ACC112 (cell line): Measurements from ENCODE around the gene ALKBH5.

Experiments
- H2AFZ ChIP-seq: fragments of 200-600 bp; sonication (generic); one replicate; pipeline ENCODE4 v1.6.0; 2017; ENCODE audit warnings: antibody characterized with exemption, low read length; ENCODE audit not compliant: unreplicated experiment
- H3K27ac ChIP-seq: fragments of 200-600 bp; sonication (generic); 2 replicates; pipeline ENCODE4 v1.5.1; 2014; ENCODE audit warnings: low read depth, mild to moderate bottlenecking, antibody characterized with exemption, low read length, moderate library complexity
- H3K27me3 ChIP-seq: fragments of 200-600 bp; sonication (generic); 2 replicates; pipeline ENCODE4 v1.6.1; 2014; ENCODE audit warnings: mild to moderate bottlenecking, antibody characterized with exemption, low read length, moderate library complexity, mixed read lengths; ENCODE audit not compliant: insufficient read depth
- H3K36me3 ChIP-seq: fragments of 200-600 bp; sonication (generic); 2 replicates; pipeline ENCODE4 v1.6.1; 2016; ENCODE audit warnings: mild to moderate bottlenecking, antibody characterized with exemption, low read length, moderate library complexity, mixed read lengths; ENCODE audit not compliant: insufficient read depth
- H3K4me1 ChIP-seq: fragments of 200-600 bp; sonication (generic); one replicate; pipeline ENCODE4 v1.6.1; 2016; ENCODE audit warnings: low read length, mixed read lengths; ENCODE audit not compliant: insufficient read depth, unreplicated experiment, control insufficient read depth
- H3K4me3 ChIP-seq: fragments of 200-600 bp; sonication (generic); 2 replicates; pipeline ENCODE4 v1.5.1; 2014; ENCODE audit warnings: mild to moderate bottlenecking, low read depth, low read length
- H3K79me2 ChIP-seq: fragments of 200-600 bp; sonication (generic); one replicate; pipeline ENCODE4 v1.6.0; 2016; ENCODE audit warnings: low read length; ENCODE audit not compliant: control insufficient read depth, unreplicated experiment, insufficient read depth

The ALKBH5 gene

DNA sequence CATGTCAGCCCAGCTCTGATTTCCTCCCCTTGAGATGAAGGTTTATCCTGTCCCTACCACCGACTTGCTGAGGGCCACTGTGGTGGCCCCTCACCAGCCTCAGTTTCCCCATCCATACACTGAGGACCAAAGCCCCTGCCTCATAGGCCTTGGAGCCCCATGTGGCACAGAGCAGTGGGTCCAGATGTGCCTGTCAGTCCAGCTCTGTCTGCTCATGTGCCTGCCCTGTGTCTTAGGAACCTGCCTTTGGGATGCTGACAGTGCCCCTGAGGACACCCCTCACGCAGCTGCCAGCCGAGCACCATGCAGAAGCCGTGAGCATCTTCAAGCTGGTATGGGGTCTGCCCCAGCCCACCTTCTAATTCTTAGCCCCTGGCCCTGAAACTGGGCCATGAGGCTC, 39.4 kb upstream of the ALKBH5 start:
- peaks cover 9% of the 10 kb centered on the region for H3K4me1 ChIP-seq
- no peaks in the 10 kb centered on the region for H3K36me3 ChIP-seq
- H2AFZ ChIP-seq = no peak overlapping the region
- no peaks in the 10 kb centered on the region for H3K79me2 ChIP-seq
- no peak overlapping the region for H3K4me3 ChIP-seq
- no peaks in the 10 kb centered on the region for H3K27me3 ChIP-seq
- no peak overlapping the region for H3K27ac ChIP-seq

DNA sequence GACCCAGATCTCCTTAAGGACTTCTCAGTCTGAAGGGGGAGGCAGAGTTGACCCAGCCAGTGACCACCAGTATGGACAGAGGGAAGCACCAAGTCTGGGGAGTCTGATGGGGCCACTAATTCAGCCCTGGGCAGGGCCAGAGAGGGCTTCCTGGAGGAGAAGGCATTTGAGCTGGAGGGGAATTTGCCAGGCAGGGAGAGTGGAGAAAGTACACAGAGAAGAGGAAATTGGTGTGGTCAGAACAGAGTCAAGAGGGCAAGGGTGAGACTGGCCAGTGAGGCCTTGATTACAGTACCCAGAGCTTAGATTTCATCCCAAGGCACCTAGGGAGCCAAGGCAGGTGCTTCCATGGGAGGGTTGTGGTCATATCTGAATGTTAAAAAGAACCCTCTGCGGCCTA, 38.8 kb upstream of the ALKBH5 start:
- Histone ChIP-seq H3K79me2 (no peaks in the 10 kb centered on the region), H3K27ac (no peak overlapping the region), H3K27me3 (no peaks in the 10 kb centered on the region), H3K4me1 (peaks cover 9% of the 10 kb centered on the region), H2AFZ (no peak overlapping the region), H3K4me3 (no peak overlapping the region), H3K36me3 (no peaks in the 10 kb centered on the region)

DNA sequence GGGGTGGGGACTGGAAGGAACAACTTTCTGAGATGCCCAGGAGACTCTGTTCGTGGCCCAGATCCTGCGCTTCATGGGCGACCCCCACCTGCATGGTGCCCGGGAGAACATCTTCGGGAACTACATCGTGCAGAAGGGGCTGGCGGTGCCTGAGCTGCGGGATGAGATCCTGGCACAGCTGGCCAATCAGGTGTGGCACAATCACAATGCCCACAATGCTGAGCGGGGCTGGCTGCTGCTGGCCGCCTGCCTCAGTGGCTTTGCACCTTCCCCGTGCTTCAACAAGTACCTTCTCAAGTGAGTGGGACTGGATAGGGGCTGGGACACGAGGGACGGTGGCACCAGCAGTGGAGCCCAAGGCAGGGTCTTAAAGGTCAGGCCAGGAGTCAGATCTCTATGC, 37.8 kb upstream of the ALKBH5 start:
- Histone ChIP-seq H3K79me2 (no peaks in the 10 kb centered on the region), H3K4me1 (peaks cover 9% of the 10 kb centered on the region), H2AFZ (no peak overlapping the region), H3K27ac (no peak overlapping the region), H3K4me3 (no peak overlapping the region), H3K36me3 (no peaks in the 10 kb centered on the region), H3K27me3 (no peaks in the 10 kb centered on the region)

DNA sequence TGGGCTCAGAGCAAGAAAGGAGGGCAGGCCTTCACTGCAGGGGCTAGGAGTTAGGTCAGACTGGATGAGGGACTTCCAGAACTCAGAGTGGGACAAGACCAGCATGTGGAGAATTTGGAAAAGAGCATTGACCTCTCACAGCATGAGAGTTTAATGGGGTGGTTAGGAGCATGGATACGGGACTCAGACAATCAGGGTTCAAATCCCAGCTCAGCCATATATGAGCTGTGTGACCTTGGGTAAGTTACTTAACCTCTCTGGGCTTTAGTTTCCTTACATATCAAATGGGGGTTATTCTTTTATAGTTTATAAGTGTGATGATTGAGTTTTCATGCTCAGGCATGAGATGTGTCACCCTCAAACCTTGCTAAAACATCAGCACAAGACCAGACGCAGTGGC, 37.4 kb upstream of the ALKBH5 start:
- Histone ChIP-seq H3K36me3 (no peaks in the 10 kb centered on the region), H2AFZ (no peak overlapping the region), H3K4me3 (no peak overlapping the region), H3K79me2 (no peaks in the 10 kb centered on the region), H3K27ac (no peak overlapping the region), H3K27me3 (no peaks in the 10 kb centered on the region), H3K4me1 (peaks cover 9% of the 10 kb centered on the region)

DNA sequence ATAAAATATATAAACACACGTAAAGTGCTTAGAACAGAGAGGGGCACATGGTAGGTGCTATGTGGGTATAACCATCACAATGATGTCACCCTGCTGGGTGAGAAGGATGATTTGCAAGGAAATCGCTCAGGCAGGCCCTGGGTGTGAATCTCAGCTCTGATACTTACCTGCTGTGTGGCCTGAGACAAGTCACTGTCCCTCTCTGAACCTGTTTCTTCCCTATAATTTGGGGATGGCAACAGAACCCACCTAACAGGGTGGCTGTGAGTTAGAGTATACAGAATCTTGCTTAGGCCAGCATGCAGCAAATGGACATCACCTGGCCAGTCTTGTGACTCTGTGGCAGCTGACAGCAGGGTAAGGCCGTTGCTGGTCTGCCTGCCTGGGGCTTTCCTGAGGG, 36.6 kb upstream of the ALKBH5 start:
- H3K4me1 ChIP-seq = peaks cover 9% of the 10 kb centered on the region
- H3K79me2 ChIP-seq = no peaks in the 10 kb centered on the region
- no peak overlapping the region for H3K27ac ChIP-seq
- no peak overlapping the region for H2AFZ ChIP-seq
- no peaks in the 10 kb centered on the region for H3K27me3 ChIP-seq
- H3K36me3 ChIP-seq = no peaks in the 10 kb centered on the region
- no peak overlapping the region for H3K4me3 ChIP-seq

DNA sequence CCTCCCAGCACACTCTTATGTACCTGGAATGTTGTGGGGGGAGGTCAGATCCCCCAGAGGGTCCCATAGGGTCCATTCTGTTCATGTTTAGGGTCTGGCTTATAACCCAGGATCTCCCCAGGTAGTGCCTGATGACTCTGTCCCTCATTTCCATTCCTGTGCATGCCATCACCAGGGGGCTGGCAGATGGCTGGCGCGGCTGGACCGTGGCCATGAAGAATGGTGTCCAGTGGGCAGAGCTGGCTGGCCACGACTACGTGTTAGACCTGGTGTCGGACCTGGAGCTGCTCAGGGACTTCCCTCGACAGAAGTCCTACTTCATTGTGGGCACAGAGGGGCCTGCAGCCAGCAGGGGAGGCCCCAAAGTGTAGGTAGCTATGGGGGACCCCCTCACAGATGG, 35.0 kb upstream of the ALKBH5 start:
- Histone ChIP-seq H3K4me3 (no peak overlapping the region), H3K79me2 (no peaks in the 10 kb centered on the region), H2AFZ (no peak overlapping the region), H3K27me3 (no peaks in the 10 kb centered on the region), H3K27ac (no peak overlapping the region), H3K36me3 (no peaks in the 10 kb centered on the region), H3K4me1 (peaks cover 15% of the 10 kb centered on the region)

DNA sequence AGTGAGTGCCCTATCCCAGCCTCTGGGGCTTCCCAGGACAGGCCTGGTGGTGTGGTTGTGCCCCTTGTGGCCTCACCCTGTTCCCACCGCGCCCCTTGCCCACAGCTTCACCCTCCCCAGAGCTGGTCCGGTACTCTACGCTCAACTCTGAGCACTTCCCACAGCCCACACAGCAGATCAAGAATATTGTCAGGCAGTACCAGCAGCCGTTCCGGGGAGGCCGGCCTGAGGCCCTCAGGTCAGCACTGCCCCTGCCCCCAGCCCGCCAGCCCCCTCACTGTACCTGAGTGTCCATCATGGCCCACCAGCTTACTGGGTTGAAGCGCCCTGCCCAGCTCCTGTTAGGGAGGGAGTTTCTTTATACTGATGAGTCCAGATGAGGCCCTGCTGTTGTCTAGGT, 32.3 kb upstream of the ALKBH5 start:
- no peak overlapping the region for H3K4me3 ChIP-seq
- H2AFZ ChIP-seq = no peak overlapping the region
- peaks cover 13% of the 10 kb centered on the region for H3K4me1 ChIP-seq
- H3K79me2 ChIP-seq = no peaks in the 10 kb centered on the region
- no peaks in the 10 kb centered on the region for H3K36me3 ChIP-seq
- H3K27ac ChIP-seq = no peak overlapping the region
- no peaks in the 10 kb centered on the region for H3K27me3 ChIP-seq

DNA sequence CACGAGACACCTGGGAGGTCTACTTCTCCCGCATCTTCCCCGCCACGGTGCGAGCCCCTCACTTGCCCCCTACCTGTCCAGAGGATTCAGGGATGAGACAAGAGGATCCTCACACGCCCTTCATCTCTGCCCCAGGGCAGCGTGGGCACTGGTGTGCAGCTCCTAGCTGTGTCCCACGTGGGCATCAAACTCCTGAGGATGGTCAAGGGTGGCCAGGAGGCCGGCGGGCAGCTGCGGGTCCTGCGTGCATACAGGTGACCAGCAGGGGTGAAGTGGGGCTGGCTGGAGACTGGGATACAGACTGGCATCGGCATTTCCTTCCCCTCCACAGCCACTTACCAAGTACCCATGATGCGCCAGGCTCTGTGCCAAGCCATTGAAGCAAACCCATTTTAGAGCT, 28.4 kb upstream of the ALKBH5 start:
- no peaks in the 10 kb centered on the region for H3K79me2 ChIP-seq
- no peak overlapping the region for H3K4me3 ChIP-seq
- no peaks in the 10 kb centered on the region for H3K36me3 ChIP-seq
- H2AFZ ChIP-seq = no peak overlapping the region
- H3K27ac ChIP-seq = no peak overlapping the region
- H3K27me3 ChIP-seq = no peaks in the 10 kb centered on the region
- peaks cover 45% of the 10 kb centered on the region for H3K4me1 ChIP-seq

DNA sequence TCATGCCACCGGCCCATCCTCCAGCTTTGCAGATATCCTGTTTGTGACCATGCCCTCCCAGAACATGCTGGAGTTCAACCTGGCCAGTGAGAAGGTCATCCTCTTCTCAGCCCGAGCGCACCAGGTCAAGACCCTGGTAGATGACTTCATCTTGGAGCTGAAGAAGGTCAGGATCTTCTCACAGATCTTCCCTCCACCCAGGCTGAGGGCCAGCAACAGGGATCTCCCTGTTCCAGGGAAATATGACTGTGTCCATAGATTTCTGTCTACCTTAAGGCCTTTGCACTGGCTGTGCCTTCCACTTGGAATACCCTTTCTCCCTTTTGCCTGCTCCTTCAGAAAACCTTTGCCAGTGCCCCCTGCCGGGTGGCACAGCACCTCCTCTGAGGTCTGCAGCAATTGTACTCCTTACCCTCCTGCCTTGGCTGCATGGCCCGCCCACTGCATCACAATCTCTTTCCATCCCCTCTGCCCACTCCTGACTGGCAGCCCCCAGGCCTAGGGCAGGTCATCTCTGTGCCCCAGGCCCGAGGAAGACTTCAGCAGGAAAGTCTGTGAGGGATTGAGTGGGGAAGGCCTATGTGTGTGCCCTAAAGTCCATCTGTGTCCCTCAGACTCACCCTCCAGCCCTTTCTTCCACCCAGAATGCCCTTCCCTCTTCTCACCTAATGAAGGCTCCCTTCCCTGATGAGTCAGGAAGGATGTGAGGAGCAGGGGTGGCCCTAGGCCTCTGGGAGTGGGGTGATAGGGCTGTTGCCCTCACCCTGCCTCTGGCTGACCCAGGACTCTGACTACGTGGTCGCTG, 27.3 kb upstream of the ALKBH5 start:
- Histone ChIP-seq H3K27ac (peak overlapping the region; percentile 44), H3K4me1 (peaks cover 46% of the 10 kb centered on the region), H3K27me3 (no peaks in the 10 kb centered on the region), H3K36me3 (no peaks in the 10 kb centered on the region), H3K4me3 (no peak overlapping the region), H2AFZ (no peak overlapping the region), H3K79me2 (no peaks in the 10 kb centered on the region)

DNA sequence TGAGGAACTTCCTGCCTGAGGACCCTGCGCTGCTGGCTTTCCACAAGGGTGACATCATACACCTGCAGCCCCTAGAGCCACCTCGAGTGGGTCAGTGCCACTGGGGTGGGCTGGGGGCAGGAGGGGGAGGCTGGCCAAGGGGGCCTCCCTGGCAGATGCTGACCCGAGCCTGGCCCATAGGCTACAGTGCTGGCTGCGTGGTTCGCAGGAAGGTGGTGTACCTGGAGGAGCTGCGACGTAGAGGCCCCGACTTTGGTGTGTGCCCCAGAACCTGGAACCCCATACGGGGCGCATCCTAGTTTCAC, 26.7 kb upstream of the ALKBH5 start:
- no peaks in the 10 kb centered on the region for H3K79me2 ChIP-seq
- H3K4me3 ChIP-seq = no peak overlapping the region
- no peaks in the 10 kb centered on the region for H3K36me3 ChIP-seq
- H3K4me1 ChIP-seq = peaks cover 46% of the 10 kb centered on the region
- H3K27ac ChIP-seq = peak overlapping the region; percentile 44; the same call in 1 of the 2 replicates
- no peak overlapping the region for H2AFZ ChIP-seq
- no peaks in the 10 kb centered on the region for H3K27me3 ChIP-seq

DNA sequence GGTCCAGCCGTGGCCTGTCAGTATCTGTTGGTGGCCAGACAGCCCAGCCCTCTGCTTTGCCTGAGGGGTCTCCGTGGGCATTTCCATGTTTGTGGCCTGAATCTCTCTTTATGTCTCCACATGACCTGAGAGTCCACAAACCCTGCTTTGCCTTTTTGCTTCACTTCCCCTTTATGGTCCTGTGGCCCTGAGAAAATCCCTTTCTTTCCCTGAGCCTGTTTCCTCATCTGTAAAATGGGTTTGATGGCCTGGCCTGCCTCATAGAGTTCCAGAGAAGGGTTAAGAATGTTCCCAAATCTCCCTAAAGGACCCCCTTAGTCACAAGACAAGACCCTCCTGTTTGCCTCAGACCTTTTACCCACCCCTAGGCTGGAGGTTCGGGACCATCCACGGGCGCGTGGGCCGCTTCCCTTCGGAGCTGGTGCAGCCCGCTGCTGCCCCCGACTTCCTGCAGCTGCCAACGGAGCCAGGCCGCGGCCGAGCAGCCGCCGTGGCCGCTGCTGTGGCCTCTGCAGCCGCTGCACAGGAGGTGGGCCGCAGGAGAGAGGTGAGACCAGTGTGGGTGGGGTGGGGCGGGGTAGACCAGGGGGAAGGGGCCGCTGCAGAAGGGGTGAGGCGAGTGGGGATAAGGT, 26.2 kb upstream of the ALKBH5 start:
- peaks cover 46% of the 10 kb centered on the region for H3K4me1 ChIP-seq
- H3K79me2 ChIP-seq = no peaks in the 10 kb centered on the region
- H3K27ac ChIP-seq = no peak overlapping the region
- no peaks in the 10 kb centered on the region for H3K36me3 ChIP-seq
- H2AFZ ChIP-seq = no peak overlapping the region
- no peaks in the 10 kb centered on the region for H3K27me3 ChIP-seq
- no peak overlapping the region for H3K4me3 ChIP-seq
